K562 (cell line): ENCODE measurements around the gene CCL22. TPM values are rescaled to one million over a fixed set of nuclear protein-coding genes. Genes with fewer than 3 reads are reported as not detected.
A peak's percentile ranks its signal among the peaks of the same experiment; 100 is the strongest.

ENCODE experiments used
- ATAC-seq: fragments of 200-7000 bp; cut with Tn5 transposase; 3 replicates; pipeline ENCODE4 v1.9.1; 2020; ENCODE audit warnings: moderate library complexity
- BruUV-seq: library from RNA; stranded (reverse); fragments of 400-500 nt; replicated peaks from 2 replicates; lab custom pipeline; 2021; lab: Mats Ljungman, UMichigan
- CTCF ChIA-PET: fragments of 300-600 bp; formaldehyde crosslinking; extraction: SDS; loops from one replicate; lab custom pipeline; 2021; ENCODE audit warnings: low intra/inter-chr PET ratio; lab: Yijun Ruan, JAX
- POLR2A ChIA-PET: fragments of 300-600, 350-650 bp; sonication (Branson Sonifier 250); formaldehyde crosslinking; extraction: SDS; loops from one replicate; lab custom pipeline; 2021; ENCODE audit warnings: antibody characterized with exemption, inconsistent platforms; lab: Yijun Ruan, JAX
- DNase-seq, 4 experiments: peaks; one replicate each; pipeline versions ENCODE4 v3.0.0 to v3.0.0-alpha.2; 2011 to 2018; ENCODE audit warnings: low spot score in 3 of 4, mixed read lengths in 3 of 4; ENCODE audit errors: extremely low read depth in 1 of 4
- FAIRE-seq: peaks from 2 replicates; lab custom pipeline; 2011; peaks lifted over from hg19 to GRCh38; lab: Jason Lieb, UNC
- H2AFZ ChIP-seq: 2 replicates; pipeline ENCODE4 v1.6.0; 2011; ENCODE audit warnings: low read depth, low read length, control low read depth, inconsistent platforms
- H3K27ac ChIP-seq: fragments of 200-600 bp; 3 replicates; pipeline ENCODE4 v1.8.0; 2011; ENCODE audit warnings: low read depth, mild to moderate bottlenecking, control low read depth, inconsistent platforms, low read length, moderate library complexity, mixed read lengths; ENCODE audit errors: extremely low read depth
- H3K27me3 ChIP-seq, 2 experiments: fragments of 300-600 bp in 1 of 2; 2 replicates in 1 of 2; 3 replicates in 1 of 2; pipeline versions ENCODE4 v1.6.0 to v1.8.0; 2011; ENCODE audit warnings: inconsistent platforms in 2 of 2, low read length in 2 of 2, mild to moderate bottlenecking in 1 of 2, mixed read lengths in 1 of 2, moderate library complexity in 1 of 2; ENCODE audit not compliant: control insufficient read depth in 2 of 2, insufficient read depth in 2 of 2
- H3K36me3 ChIP-seq: fragments of 300-600 bp; 3 replicates; pipeline ENCODE4 v1.8.0; 2011; ENCODE audit warnings: mild to moderate bottlenecking, low read length, inconsistent platforms; ENCODE audit not compliant: control insufficient read depth, insufficient read depth
- H3K4me1 ChIP-seq, 2 experiments: fragments of 200-600 bp in 1 of 2; replicated peaks in 1 of 2; 2 replicates in 1 of 2; 3 replicates in 1 of 2; pipeline versions ENCODE4 v1.5.1 to v1.8.0; 2011; ENCODE audit warnings: inconsistent platforms in 2 of 2, low read length in 2 of 2, mild to moderate bottlenecking in 1 of 2, mixed read lengths in 1 of 2, moderate library complexity in 1 of 2; ENCODE audit not compliant: control insufficient read depth in 2 of 2, insufficient read depth in 2 of 2
- H3K4me2 ChIP-seq: 2 replicates; pipeline ENCODE4 v1.6.1; 2011; ENCODE audit warnings: low read length, control low read depth, inconsistent platforms, mixed read lengths; ENCODE audit not compliant: insufficient read depth
- H3K4me3 ChIP-seq: fragments of 200-600 bp; sonication (generic), shearing (Covaris generic); 2 replicates; pipeline ENCODE4 v1.5.1; 2016; ENCODE audit warnings: control low read depth, inconsistent platforms
- H3K79me2 ChIP-seq: fragments of 200-600 bp; 3 replicates; pipeline ENCODE4 v1.8.0; 2011; ENCODE audit warnings: low read length, inconsistent platforms; ENCODE audit not compliant: control insufficient read depth, insufficient read depth
- H3K9ac ChIP-seq, 2 experiments: 2 replicates each; pipeline versions ENCODE4 v1.6.0 to v1.6.1; 2011; ENCODE audit warnings: low read depth in 2 of 2, low read length in 2 of 2, control low read depth in 1 of 2, inconsistent platforms in 1 of 2, mild to moderate bottlenecking in 1 of 2, mixed read lengths in 1 of 2; ENCODE audit not compliant: insufficient read depth in 1 of 2
- H3K9me1 ChIP-seq: one replicate; pipeline ENCODE4 v1.6.0; 2011; ENCODE audit warnings: inconsistent platforms, mild to moderate bottlenecking, low read length, moderate library complexity; ENCODE audit not compliant: control insufficient read depth, insufficient read depth
- H3K9me3 ChIP-seq: replicated peaks from 2 replicates; pipeline ENCODE4 v1.5.1; 2011; ENCODE audit warnings: low read depth, low read length, inconsistent platforms; ENCODE audit not compliant: control insufficient read depth, insufficient read depth
- H4K20me1 ChIP-seq: replicated peaks from 2 replicates; pipeline ENCODE4 v1.6.1; 2011; ENCODE audit warnings: low read length, inconsistent platforms, mixed read lengths; ENCODE audit not compliant: control insufficient read depth, insufficient read depth
- ATF3 ChIP-seq, 2 experiments: fragments of 450-650 bp in 1 of 2; sonication (generic) in 1 of 2; formaldehyde crosslinking in 1 of 2; IDR thresholded peaks in 1 of 2; conservative IDR thresholded peaks in 1 of 2; 2 replicates each; pipeline versions ENCODE4 v1.6.1 to v1.8.1; 2016 to 2023; ENCODE audit warnings: mild to moderate bottlenecking in 2 of 2, moderate library complexity in 2 of 2, inconsistent platforms in 1 of 2, missing genetic modification reagents in 1 of 2
- GATA2 ChIP-seq: sonication (generic); formaldehyde crosslinking; IDR thresholded peaks from 2 replicates; pipeline ENCODE4 v1.4.0; 2020; ENCODE audit warnings: mild to moderate bottlenecking, missing genetic modification reagents
- ILK ChIP-seq: fragments of 450-650 bp; IDR thresholded peaks from 2 replicates; pipeline ENCODE4 v1.6.1; 2016; ENCODE audit warnings: missing genetic modification characterization, low read depth, mild to moderate bottlenecking, missing compliant biosample characterization, moderate library complexity, borderline replicate concordance
- KAT7 ChIP-seq: sonication (generic); formaldehyde crosslinking; IDR thresholded peaks from 2 replicates; pipeline ENCODE4 v1.8.0; 2022; ENCODE audit warnings: missing genetic modification reagents, mild to moderate bottlenecking, borderline replicate concordance
- KLF6 ChIP-seq: fragments of 250-450 bp; sonication (Bioruptor Pico); IDR thresholded peaks from 2 replicates; pipeline ENCODE4 v1.4.0; 2020; ENCODE audit warnings: mild to moderate bottlenecking, moderate library complexity, borderline replicate concordance
- PPARD ChIP-seq: fragments of 250-450 bp; sonication (Bioruptor Pico); IDR thresholded peaks from 2 replicates; pipeline ENCODE4 v1.8.0; 2022; ENCODE audit warnings: inconsistent platforms, mild to moderate bottlenecking, moderate library complexity
- TCF3 ChIP-seq: sonication (generic); formaldehyde crosslinking; IDR thresholded peaks from 2 replicates; pipeline ENCODE4 v1.4.0; 2020; ENCODE audit warnings: mild to moderate bottlenecking, missing genetic modification reagents
- USF2 ChIP-seq: sonication (generic); formaldehyde crosslinking; IDR thresholded peaks from 2 replicates; pipeline ENCODE4 v1.5.0; 2020; ENCODE audit warnings: missing genetic modification reagents
- ZNF232 ChIP-seq: sonication (generic); formaldehyde crosslinking; IDR thresholded peaks from 2 replicates; pipeline ENCODE4 v1.8.0; 2022; ENCODE audit warnings: mild to moderate bottlenecking, missing genetic modification reagents
- WGBS: fragments of 100-300 bp; shearing (Covaris generic); methylation state at CpG from one replicate; pipeline ENCODE4 v1.1.6; 2016; ENCODE audit warnings: low coverage, mixed read lengths; ENCODE audit not compliant: insufficient coverage; ENCODE audit errors: missing lambda C conversion rate; 5-methylcytosine and 5-hydroxymethylcytosine counted together
- in situ Hi-C: fragments of 300-500 bp; cut with MboI; formaldehyde crosslinking; loops from 4 replicates; pipeline ENCODE4 v1.15.0; 2018; ENCODE audit warnings: inconsistent platforms, mixed read lengths
- intact Hi-C: fragments of 100-400 bp; cut with micrococcal nuclease; formaldehyde crosslinking; loops from 2 replicates; pipeline ENCODE4 v1.14.2; 2022
- polyA plus RNA-seq, 8 experiments: library from polyadenylated mRNA; depleted of rRNA in 4 of 8; stranded (reverse) in 5 of 8; unstranded in 3 of 8; fragments of >200 nt; fragmentation: Nextera tagmentation in 2 of 8; fragmentation: Illumina TruSeq in 1 of 8; extraction: Ambion mirVana in 2 of 8; extraction: Trizol in 1 of 8; gene quantifications; 2 replicates each; pipeline versions ENCODE4 v1.2.1 to v1.2.3, GENCODE V29; 2011 to 2014; ENCODE audit warnings: inconsistent platforms in 1 of 8, missing spikeins in 1 of 8
- total RNA-seq, 7 experiments: library from RNA; depleted of rRNA in 6 of 7; stranded (reverse); fragments of >200 nt in 6 of 7; fragmentation: Illumina TruSeq in 2 of 7; extraction: Trizol in 2 of 7; gene quantifications; 2 replicates each; pipeline versions ENCODE4 v1.2.1 to v1.2.3, GENCODE V29; 2011 to 2021; ENCODE audit warnings: low replicate concordance in 1 of 7
- TF ChIP-seq, protein P1 (sequence below): fragments of 450-650 bp; IDR thresholded peaks from 2 replicates; pipeline ENCODE4 v1.6.1; 2016; ENCODE audit warnings: borderline replicate concordance
- TF ChIP-seq, protein P2 (sequence below): fragments of 450-650 bp; IDR thresholded peaks from 2 replicates; pipeline ENCODE4 v1.6.1; 2016; ENCODE audit warnings: antibody characterized with exemption
- TF ChIP-seq, protein P3 (sequence below): fragments of 150-350 bp; conservative IDR thresholded peaks from 2 replicates; pipeline ENCODE4 v1.6.1; 2014; ENCODE audit warnings: low read length

CCL22 gene
- total and polyA plus RNA-seq, 9 of the 15 experiments (the other 6 are each of a cell fraction or from before 2014, with no cell fraction given): 0.04 to 0.29 (median 0.06) TPM; not detected in 5

DNA sequence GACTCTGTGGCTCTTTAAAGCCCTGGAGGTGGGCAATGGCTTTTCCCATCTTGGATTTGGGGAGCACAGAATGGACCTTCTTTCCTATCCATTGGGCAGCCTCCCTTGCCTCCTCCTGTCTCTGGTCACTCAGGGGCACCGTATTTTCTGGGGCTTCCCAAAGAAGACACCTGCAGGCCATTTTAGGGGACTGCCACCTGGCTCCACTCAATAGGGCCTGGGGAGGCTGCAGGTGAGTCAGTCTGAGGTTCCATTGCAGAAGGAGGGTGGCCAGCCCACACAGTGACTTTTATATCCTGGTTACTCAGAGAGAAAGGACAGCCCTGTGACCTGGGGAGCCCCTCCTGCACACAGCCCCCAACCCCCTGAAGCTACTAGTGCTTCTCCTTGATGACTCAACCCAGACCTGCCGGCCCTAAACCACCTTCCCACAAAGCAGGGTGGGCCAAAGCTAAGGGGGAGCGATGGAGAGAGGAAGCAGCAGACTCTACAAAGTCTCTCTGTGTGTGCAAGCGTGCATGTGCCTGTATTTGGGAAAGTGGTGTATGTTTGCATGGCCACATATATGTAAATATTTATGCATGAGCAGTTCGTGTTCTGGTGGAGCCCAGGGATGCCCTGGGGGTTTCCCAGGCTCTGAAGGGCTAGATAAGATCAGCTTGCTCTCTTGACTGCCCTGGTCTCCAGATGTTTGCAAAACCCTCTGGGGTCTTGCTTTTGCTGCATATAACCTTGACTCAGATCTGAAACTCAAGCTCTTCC lies 18.7 kb downstream of the CCL22 start:
- DNase-seq (no peak), ATAC-seq (peak; percentile 31; the same call in 1 of the 3 replicates), FAIRE-seq (no peak)
- Histone ChIP-seq H3K4me1 (peaks cover 0 to 11% of the 10 kb centered on the region in 2 experiments; a peak in 2 of 5 replicates), H3K4me2 (no peak overlapping the region), H3K9me1 (no peaks in the 10 kb centered on the region), H3K27me3 (peaks cover 9 to 50% of the 10 kb centered on the region in 2 experiments; a peak in 3 of 5 replicates), H3K9me3 (no peaks in the 10 kb centered on the region), H3K9ac (no peak overlapping the region), H3K27ac (no peak overlapping the region), H3K36me3 (no peaks in the 10 kb centered on the region), H3K4me3 (no peak overlapping the region), H4K20me1 (0 out of 2 replicates have a peak, but pooled peaks cover 3% of the 10 kb centered on the region), H3K79me2 (no peaks in the 10 kb centered on the region), H2AFZ (no peak overlapping the region)
- 0% methylated on average over 5 of the region's 5 CpGs for WGBS
- ChIA-PET CTCF (no interaction called here), POLR2A (no interaction called here)
- TF ChIP-seq, protein P1, sequence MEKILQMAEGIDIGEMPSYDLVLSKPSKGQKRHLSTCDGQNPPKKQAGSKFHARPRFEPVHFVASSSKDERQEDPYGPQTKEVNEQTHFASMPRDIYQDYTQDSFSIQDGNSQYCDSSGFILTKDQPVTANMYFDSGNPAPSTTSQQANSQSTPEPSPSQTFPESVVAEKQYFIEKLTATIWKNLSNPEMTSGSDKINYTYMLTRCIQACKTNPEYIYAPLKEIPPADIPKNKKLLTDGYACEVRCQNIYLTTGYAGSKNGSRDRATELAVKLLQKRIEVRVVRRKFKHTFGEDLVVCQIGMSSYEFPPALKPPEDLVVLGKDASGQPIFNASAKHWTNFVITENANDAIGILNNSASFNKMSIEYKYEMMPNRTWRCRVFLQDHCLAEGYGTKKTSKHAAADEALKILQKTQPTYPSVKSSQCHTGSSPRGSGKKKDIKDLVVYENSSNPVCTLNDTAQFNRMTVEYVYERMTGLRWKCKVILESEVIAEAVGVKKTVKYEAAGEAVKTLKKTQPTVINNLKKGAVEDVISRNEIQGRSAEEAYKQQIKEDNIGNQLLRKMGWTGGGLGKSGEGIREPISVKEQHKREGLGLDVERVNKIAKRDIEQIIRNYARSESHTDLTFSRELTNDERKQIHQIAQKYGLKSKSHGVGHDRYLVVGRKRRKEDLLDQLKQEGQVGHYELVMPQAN: no peak
- TF ChIP-seq PPARD (CRISPR knock-in tag) (no peak), TCF3 (CRISPR knock-in tag) (no peak), ATF3 (IDR thresholded peaks at IDR 0.05) (no peak), ATF3 (CRISPR knock-in tag; conservative IDR thresholded peaks at IDR 0.05) (no peak), KAT7 (CRISPR knock-in tag) (no peak), KLF6 (CRISPR knock-in tag) (no peak), ZNF232 (no peak), ILK (tag) (no peak), GATA2 (CRISPR knock-in tag) (no peak), USF2 (CRISPR knock-in tag) (no peak)
- TF ChIP-seq, protein P2, sequence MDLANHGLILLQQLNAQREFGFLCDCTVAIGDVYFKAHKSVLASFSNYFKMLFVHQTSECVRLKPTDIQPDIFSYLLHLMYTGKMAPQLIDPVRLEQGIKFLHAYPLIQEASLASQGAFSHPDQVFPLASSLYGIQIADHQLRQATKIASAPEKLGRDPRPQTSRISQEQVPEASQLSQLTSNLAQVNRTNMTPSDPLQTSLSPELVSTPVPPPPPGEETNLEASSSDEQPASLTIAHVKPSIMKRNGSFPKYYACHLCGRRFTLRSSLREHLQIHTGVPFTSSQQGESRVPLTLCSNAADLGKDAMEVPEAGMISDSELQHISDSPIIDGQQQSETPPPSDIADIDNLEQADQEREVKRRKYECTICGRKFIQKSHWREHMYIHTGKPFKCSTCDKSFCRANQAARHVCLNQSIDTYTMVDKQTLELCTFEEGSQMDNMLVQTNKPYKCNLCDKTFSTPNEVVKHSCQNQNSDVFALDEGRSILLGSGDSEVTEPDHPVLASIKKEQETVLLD: no peak
- TF ChIP-seq, protein P3, sequence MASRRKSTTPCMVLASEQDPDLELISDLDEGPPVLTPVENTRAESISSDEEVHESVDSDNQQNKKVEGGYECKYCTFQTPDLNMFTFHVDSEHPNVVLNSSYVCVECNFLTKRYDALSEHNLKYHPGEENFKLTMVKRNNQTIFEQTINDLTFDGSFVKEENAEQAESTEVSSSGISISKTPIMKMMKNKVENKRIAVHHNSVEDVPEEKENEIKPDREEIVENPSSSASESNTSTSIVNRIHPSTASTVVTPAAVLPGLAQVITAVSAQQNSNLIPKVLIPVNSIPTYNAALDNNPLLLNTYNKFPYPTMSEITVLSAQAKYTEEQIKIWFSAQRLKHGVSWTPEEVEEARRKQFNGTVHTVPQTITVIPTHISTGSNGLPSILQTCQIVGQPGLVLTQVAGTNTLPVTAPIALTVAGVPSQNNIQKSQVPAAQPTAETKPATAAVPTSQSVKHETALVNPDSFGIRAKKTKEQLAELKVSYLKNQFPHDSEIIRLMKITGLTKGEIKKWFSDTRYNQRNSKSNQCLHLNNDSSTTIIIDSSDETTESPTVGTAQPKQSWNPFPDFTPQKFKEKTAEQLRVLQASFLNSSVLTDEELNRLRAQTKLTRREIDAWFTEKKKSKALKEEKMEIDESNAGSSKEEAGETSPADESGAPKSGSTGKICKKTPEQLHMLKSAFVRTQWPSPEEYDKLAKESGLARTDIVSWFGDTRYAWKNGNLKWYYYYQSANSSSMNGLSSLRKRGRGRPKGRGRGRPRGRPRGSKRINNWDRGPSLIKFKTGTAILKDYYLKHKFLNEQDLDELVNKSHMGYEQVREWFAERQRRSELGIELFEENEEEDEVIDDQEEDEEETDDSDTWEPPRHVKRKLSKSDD: no peak
- BruUV-seq: no TSS peak
- intact Hi-C loops (no loop called here), in situ Hi-C loops (no loop called here)
